AG04450 (cell line): ENCODE measurements around the gene FAM222A. TPM values are rescaled to one million over a fixed set of nuclear protein-coding genes. Genes with fewer than 3 reads are reported as not detected.

Experiments used
- CTCF ChIA-PET: fragments of 300-600, 350-600 bp; formaldehyde crosslinking; extraction: SDS; loops from one replicate; lab custom pipeline; 2022; ENCODE audit warnings: antibody characterized with exemption, inconsistent platforms; lab: Charles Lee
- POLR2A ChIA-PET: fragments of 350-600 bp; formaldehyde crosslinking; extraction: SDS; loops from one replicate; lab custom pipeline; 2021; ENCODE audit warnings: antibody characterized with exemption, inconsistent platforms; lab: Yijun Ruan, JAX
- DNase-seq: peaks from one replicate; pipeline ENCODE4 v3.0.0-alpha.2; 2011; ENCODE audit warnings: low read depth, low spot score
- H3K27ac ChIP-seq: one replicate; pipeline ENCODE4 v1.5.1; 2012; ENCODE audit warnings: low read depth, low read length, control low read depth
- H3K27me3 ChIP-seq: one replicate; pipeline ENCODE4 v1.6.0; 2012; ENCODE audit warnings: low read length; ENCODE audit not compliant: control insufficient read depth, insufficient read depth
- H3K4me3 ChIP-seq: 2 replicates; pipeline ENCODE4 v1.5.1; 2011; ENCODE audit warnings: mild to moderate bottlenecking, low read depth, low read length, control low read depth
- H3K9me3 ChIP-seq: 2 replicates; pipeline ENCODE4 v1.5.1; 2012; ENCODE audit warnings: low read length; ENCODE audit not compliant: control insufficient read depth, insufficient read depth
- polyA plus RNA-seq: library from polyadenylated mRNA; depleted of rRNA; stranded (reverse); fragments of >200 nt; gene quantifications from 2 replicates; pipeline ENCODE4 v1.2.3, GENCODE V29; 2011
- TF ChIP-seq, protein P1 (sequence below): IDR thresholded peaks from 2 replicates; pipeline ENCODE4 v1.5.1; 2011; ENCODE audit warnings: low read depth, low read length, control low read depth, inconsistent platforms

Gene FAM222A
- polyA plus RNA-seq, 1 experiment, result 0.15 TPM

DNA sequence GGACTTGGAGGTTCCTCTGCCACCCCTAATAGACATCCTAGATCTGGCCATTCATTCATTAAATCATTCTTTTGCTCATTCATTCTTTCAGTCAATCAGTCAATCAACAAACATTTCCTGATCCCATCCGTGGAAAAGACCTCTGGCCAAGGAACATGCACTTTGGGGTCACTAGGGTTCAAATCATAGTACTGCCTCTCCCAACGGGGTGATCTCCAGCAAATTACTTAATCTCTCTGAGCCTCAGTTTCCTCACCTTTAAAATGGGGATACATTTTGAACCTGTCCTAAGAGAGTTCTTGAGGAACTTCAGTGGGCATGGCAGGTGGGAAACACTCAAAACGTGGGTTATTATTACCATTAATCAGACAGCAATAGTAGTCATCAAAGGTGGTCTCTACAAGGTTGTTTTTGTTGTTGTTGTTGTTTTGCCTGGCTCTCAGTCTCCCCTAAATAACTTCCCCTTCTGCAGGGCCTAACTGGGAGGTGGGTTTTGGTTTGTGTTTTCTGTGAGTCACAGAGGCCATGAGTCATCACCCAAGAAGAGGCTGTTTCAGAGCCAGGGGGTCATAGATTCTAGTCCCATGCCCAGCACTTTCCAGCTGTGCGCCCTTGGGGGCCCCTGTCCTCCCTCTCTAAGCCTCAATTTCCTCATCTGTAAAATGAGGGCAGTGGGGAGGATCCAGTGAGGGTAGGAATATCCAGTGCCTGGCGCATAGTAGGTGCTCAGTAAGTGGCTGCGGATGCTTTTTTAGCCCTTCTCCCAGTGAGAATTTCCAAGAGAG lies 16.9 kb upstream of the FAM222A start:
- ChIA-PET CTCF (no interaction called here), POLR2A (no interaction called here)
- TF ChIP-seq, protein P1, sequence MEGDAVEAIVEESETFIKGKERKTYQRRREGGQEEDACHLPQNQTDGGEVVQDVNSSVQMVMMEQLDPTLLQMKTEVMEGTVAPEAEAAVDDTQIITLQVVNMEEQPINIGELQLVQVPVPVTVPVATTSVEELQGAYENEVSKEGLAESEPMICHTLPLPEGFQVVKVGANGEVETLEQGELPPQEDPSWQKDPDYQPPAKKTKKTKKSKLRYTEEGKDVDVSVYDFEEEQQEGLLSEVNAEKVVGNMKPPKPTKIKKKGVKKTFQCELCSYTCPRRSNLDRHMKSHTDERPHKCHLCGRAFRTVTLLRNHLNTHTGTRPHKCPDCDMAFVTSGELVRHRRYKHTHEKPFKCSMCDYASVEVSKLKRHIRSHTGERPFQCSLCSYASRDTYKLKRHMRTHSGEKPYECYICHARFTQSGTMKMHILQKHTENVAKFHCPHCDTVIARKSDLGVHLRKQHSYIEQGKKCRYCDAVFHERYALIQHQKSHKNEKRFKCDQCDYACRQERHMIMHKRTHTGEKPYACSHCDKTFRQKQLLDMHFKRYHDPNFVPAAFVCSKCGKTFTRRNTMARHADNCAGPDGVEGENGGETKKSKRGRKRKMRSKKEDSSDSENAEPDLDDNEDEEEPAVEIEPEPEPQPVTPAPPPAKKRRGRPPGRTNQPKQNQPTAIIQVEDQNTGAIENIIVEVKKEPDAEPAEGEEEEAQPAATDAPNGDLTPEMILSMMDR, result no peak
- DNase-seq, result no peak
- H3K9me3 ChIP-seq, result no peaks in the 10 kb centered on the region
- peaks cover 16% of the 10 kb centered on the region for H3K27me3 ChIP-seq
- no peak overlapping the region for H3K27ac ChIP-seq
- H3K4me3 ChIP-seq, result no peak overlapping the region

DNA sequence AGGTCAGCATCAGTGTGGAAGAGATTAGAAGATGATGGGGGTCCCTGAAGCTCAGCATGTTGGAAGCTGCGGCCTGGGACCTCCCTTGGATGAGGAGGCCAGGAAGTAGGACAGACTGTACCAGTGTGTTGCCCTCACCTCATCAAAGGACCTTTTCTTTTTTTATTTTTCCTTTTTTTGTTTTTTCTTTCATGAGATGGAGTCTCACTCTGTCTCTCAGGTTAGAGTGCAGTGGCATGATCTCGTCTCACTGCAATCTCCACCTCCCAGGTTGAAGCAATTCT lies 16.4 kb upstream of the FAM222A start:
- no peak overlapping the region for H3K4me3 ChIP-seq
- TF ChIP-seq, protein P1, result no peak
- ChIA-PET POLR2A (no interaction called here), CTCF (no interaction called here)
- H3K27me3 ChIP-seq, result peaks cover 17% of the 10 kb centered on the region
- DNase-seq, result no peak
- no peaks in the 10 kb centered on the region for H3K9me3 ChIP-seq
- no peak overlapping the region for H3K27ac ChIP-seq

DNA sequence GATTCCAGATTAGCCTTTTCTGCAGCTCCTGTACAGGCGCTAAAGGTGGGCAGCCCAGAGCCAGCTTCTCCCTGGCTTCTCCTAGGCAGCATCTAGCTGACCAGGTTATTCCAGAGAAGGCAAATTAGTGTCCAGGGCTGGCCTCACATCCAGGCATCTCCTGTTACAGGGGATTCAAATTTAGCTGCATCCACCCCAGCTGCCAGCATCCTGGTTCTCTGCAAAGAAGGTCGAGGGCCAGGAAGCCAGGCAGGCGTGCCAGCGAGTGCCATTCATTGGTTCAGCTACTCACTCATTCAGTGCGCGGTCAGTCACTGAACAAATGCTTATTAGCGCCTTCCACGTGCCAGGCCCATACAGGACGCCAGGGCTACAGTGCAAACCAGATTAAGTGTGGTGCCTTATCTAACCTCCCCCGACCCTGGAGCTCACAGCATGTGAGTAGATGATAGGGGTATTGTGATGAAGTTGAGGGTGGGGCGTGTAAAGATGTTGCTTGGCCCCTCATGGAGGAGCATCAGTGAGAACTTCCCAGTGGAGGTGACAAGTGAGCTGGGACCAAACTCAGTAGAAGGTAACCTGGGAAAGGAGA lies 15.7 kb upstream of the FAM222A start:
- DNase-seq, result no peak
- POLR2A ChIA-PET, result interaction anchor here (0.6 kb wide), 1 partner anchor 30 kb away, joined by 3 read pairs; no protein-coding TSS in a partner anchor
- H3K27ac ChIP-seq, result no peak overlapping the region
- CTCF ChIA-PET, result no interaction called here
- H3K4me3 ChIP-seq, result no peak overlapping the region
- TF ChIP-seq, protein P1, result no peak
- peaks cover 17% of the 10 kb centered on the region for H3K27me3 ChIP-seq
- H3K9me3 ChIP-seq, result no peaks in the 10 kb centered on the region

DNA sequence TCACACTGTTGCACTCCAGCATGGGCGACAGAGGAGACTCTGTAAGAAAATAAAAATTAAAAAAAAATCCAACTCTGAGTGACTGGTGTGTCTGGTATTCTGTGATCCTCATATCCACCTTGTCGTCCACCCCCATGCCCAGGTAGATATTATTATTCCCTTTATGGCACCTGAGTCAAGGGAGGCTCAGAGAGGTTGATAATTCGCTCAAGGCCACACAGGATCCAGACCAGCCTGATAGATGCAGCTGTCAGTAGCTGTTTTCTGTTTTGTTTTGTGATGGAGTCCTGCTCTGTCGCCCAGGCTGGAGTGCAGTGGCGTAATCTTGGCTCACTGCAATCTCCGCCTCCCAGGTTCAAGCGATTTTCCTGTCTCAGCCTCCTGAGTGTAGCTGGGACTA lies 14.8 kb upstream of the FAM222A start:
- Histone ChIP-seq H3K27me3 (peaks cover 17% of the 10 kb centered on the region), H3K27ac (no peak overlapping the region), H3K4me3 (no peak overlapping the region), H3K9me3 (no peaks in the 10 kb centered on the region)
- POLR2A ChIA-PET, result no interaction called here
- CTCF ChIA-PET, result no interaction called here
- TF ChIP-seq, protein P1, result no peak
- DNase-seq, result no peak

DNA sequence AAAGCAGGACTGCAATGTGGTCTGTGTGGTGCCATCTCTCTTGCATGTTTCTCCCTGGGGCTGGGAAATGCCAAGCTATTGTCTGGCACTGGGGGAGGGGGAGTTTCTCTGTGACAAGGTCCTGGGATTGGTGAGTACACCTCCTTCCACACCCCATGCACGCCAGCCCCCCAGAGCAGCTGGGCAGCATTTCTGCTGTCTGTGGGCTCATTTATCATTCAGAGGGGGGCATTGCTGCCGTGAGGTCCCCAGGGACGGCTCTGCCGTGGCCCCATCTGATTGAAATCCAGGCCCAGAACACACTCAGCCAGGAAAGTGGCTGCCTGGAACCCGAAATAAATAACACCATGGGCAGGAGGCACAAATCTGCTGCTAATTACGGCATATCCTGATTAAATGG lies 12.6 kb upstream of the FAM222A start:
- CTCF ChIA-PET, result no interaction called here
- TF ChIP-seq, protein P1, result no peak
- DNase-seq, result no peak
- Histone ChIP-seq H3K27ac (no peak overlapping the region), H3K27me3 (peaks cover 20% of the 10 kb centered on the region), H3K4me3 (no peak overlapping the region), H3K9me3 (no peaks in the 10 kb centered on the region)
- POLR2A ChIA-PET, result no interaction called here
